Adrenal gland (tissue), 12 donors: Measurements from ENCODE around the gene SKOR1. TPM values are rescaled to one million over a fixed set of nuclear protein-coding genes. Genes with fewer than 3 reads are reported as not detected.

Source experiments
- DNase-seq, 7 donors: peaks; one replicate each; pipeline ENCODE4 v3.0.0-alpha.2; 2019 to 2020
- H3K27ac ChIP-seq, 5 donors: fragments of 200-600 bp; sonication (generic) in 4 of 5; 1 replicate in 3 of 5; 2 replicates in 2 of 5; pipeline versions ENCODE4 v1.5.1 to v1.8.0; 2016 to 2020; ENCODE audit warnings: mild to moderate bottlenecking in 1 of 5
- H3K27me3 ChIP-seq: fragments of 200-600 bp; 2 replicates; pipeline ENCODE4 v1.8.0; 2021
- H3K36me3 ChIP-seq, 2 donors: fragments of 200-600 bp; replicated peaks in 1 of 2; 1 replicate in 1 of 2; 2 replicates in 1 of 2; pipeline versions ENCODE4 v1.5.1 to v1.8.0; 2018 to 2022
- H3K4me1 ChIP-seq, 2 donors: fragments of 200-600 bp; replicated peaks in 1 of 2; 1 replicate in 1 of 2; 2 replicates in 1 of 2; pipeline versions ENCODE4 v1.5.1 to v1.8.0; 2018 to 2021
- H3K4me3 ChIP-seq, 4 donors: fragments of 200-600 bp; sonication (generic) in 3 of 4; one replicate each; pipeline ENCODE4 v1.5.1; 2016 to 2018
- H3K9me3 ChIP-seq, 3 donors: fragments of 200-600 bp; sonication (generic) in 1 of 3; replicated peaks in 1 of 3; 1 replicate in 2 of 3; 2 replicates in 1 of 3; pipeline versions ENCODE4 v1.5.1 to v1.8.0; 2016 to 2021
- POLR2A ChIP-seq, 2 donors: fragments of 450-650 bp; IDR thresholded peaks; one replicate each; pipeline ENCODE4 v1.6.1; 2017; ENCODE audit warnings: antibody characterized with exemption in 2 of 2, mild to moderate bottlenecking in 2 of 2, moderate library complexity in 1 of 2
- WGBS, 4 donors: extraction: QIAGEN DNeasy Blood & Tissue Kit in 2 of 4; methylation state at CpG; one replicate each; pipeline versions ENCODE4 v1.1.5 to v1.1.7; 2013 to 2017; 5-methylcytosine and 5-hydroxymethylcytosine counted together
- intact Hi-C, 2 donors: fragments of 100-400 bp; cut with DNase I; formaldehyde crosslinking; loops; one replicate each; pipeline versions ENCODE4 v1.14.1 to v1.15.0; 2022 to 2023
- polyA plus RNA-seq, 3 donors: library from polyadenylated mRNA; stranded (reverse); fragments of 200-250 nt in 2 of 3; fragments of 350-450 nt in 1 of 3; fragmentation: Illumina TruSeq in 1 of 3; extraction: RNeasy Lipid Tissue Mini Kit (QIAGEN cat#74804) in 1 of 3; gene quantifications; one replicate each; pipeline ENCODE4 v1.2.3, GENCODE V29; 2013 to 2014
- total RNA-seq, 9 donors: library from RNA; depleted of rRNA in 4 of 9; stranded (reverse); fragments of >200 nt in 4 of 9; fragments of 120-200 nt in 1 of 9; fragmentation: NEBNext Ultra II Directional in 1 of 9; extraction: Animal tissue kit (Norgen Biotek cat#: 25700) in 1 of 9; gene quantifications; one replicate each; pipeline versions ENCODE4 v1.1.0 to v1.2.4, GENCODE V29; 2013 to 2023
- TF ChIP-seq, protein P1 (sequence below), 6 experiments: fragments of 450-650 bp in 4 of 6; fragments of 200-600 bp in 2 of 6; sonication (generic) in 1 of 6; IDR thresholded peaks; 1 replicate in 5 of 6; 2 replicates in 1 of 6; pipeline versions ENCODE4 v1.5.1 to v1.8.0; 2016 to 2021; ENCODE audit warnings: antibody characterized with exemption in 6 of 6, mild to moderate bottlenecking in 2 of 6, moderate library complexity in 1 of 6
- donor health status: healthy with polysubstance abuse.
- donor health status: Bipolar disorder and iron deficiency.
- donor health status: DM: yes; HTN: yes; CAD: no.
- donor health status: DM: no; HTN: no; CAD: no.
- donor health status: DM: no; HTN: no; CAD: no.
- donor health status: DM: yes; HTN: yes; CAD: no.

SKOR1 gene
- total and polyA plus RNA-seq, 12 donors = 0.17 to 1.3 (median 0.53) TPM; not detected in 1

GRCh38 chr15:67781061-67781460 is 44.2 kb upstream of the SKOR1 start:
- no peak for DNase-seq
- no peaks in the 10 kb centered on the region for H3K36me3 ChIP-seq
- H3K9me3 ChIP-seq = no peaks in the 10 kb centered on the region
- intact Hi-C loops = no loop called here
- 90 to 96% (median 93%) methylated on average over 3 of the region's 3 CpGs for WGBS, 4 donors
- no peak overlapping the region for H3K27ac ChIP-seq
- no peaks in the 10 kb centered on the region for H3K4me1 ChIP-seq
- H3K4me3 ChIP-seq = no peak overlapping the region
- no peaks in the 10 kb centered on the region for H3K27me3 ChIP-seq
- TF ChIP-seq POLR2A (IDR thresholded peaks at IDR 0.05) = no peak
- TF ChIP-seq, protein P1, sequence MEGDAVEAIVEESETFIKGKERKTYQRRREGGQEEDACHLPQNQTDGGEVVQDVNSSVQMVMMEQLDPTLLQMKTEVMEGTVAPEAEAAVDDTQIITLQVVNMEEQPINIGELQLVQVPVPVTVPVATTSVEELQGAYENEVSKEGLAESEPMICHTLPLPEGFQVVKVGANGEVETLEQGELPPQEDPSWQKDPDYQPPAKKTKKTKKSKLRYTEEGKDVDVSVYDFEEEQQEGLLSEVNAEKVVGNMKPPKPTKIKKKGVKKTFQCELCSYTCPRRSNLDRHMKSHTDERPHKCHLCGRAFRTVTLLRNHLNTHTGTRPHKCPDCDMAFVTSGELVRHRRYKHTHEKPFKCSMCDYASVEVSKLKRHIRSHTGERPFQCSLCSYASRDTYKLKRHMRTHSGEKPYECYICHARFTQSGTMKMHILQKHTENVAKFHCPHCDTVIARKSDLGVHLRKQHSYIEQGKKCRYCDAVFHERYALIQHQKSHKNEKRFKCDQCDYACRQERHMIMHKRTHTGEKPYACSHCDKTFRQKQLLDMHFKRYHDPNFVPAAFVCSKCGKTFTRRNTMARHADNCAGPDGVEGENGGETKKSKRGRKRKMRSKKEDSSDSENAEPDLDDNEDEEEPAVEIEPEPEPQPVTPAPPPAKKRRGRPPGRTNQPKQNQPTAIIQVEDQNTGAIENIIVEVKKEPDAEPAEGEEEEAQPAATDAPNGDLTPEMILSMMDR (IDR thresholded peaks at IDR 0.05) = no peak

DNA sequence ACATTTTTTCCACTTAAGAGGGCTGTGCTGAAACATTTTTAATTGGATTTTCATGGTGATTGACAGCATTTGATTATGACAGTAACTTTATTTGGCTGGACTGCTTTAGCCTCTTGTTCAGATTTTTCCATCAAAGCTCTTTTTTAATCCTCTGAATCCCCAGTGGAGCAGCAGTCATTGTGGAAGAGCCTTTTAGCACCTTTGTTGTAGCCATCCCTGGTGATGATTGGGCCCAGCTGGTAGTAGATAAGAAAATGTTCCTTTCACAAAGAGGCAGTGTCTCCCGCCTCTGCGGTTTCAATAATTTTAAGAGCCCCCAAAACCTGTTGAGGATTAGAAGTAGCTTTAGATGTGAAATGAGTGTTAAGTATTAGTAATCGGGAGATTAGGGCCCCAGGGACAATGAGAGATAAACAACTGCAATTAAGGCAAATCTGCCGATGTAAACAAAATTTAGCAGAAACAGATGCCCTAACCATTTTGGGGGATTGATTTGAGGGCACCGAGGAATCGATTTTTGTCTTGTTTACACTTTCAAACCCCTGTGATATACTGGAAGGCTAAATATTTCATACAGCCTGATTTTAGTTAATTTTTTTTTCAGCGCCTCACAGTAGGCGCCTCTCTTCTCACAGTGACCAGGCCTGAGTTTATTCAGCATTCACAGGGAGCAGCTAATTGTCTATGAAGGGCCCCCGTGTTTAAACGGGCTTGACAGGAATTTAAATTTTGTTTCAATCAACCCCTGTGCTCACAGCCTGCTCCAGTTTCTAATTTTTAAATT is 43.2 kb upstream of the SKOR1 start:
- DNase-seq = no peak
- WGBS, 4 donors = 87 to 93% (median 87%) methylated on average over 10 of the region's 10 CpGs
- H3K27me3 ChIP-seq = no peaks in the 10 kb centered on the region
- H3K9me3 ChIP-seq = no peaks in the 10 kb centered on the region
- no peaks in the 10 kb centered on the region for H3K36me3 ChIP-seq
- intact Hi-C loops = no loop called here
- TF ChIP-seq, protein P1 (IDR thresholded peaks at IDR 0.05) = no peak
- TF ChIP-seq POLR2A (IDR thresholded peaks at IDR 0.05) = no peak
- no peaks in the 10 kb centered on the region for H3K4me1 ChIP-seq
- no peak overlapping the region for H3K27ac ChIP-seq
- H3K4me3 ChIP-seq = no peak overlapping the region

- Histone ChIP-seq H3K27ac (no peak overlapping the region), H3K27me3 (no peaks in the 10 kb centered on the region), H3K4me3 (no peak overlapping the region), H3K9me3 (no peaks in the 10 kb centered on the region), H3K36me3 (no peaks in the 10 kb centered on the region), H3K4me1 (no peaks in the 10 kb centered on the region)
- TF ChIP-seq, protein P1 (IDR thresholded peaks at IDR 0.05) = no peak
- intact Hi-C loops = no loop called here
- 81 to 93% (median 87%) methylated on average over 7 of the region's 7 CpGs for WGBS, 4 donors
- no peak for DNase-seq
Measured at GRCh38 chr15:67782691-67782991, 42.7 kb upstream of the SKOR1 start.

DNA sequence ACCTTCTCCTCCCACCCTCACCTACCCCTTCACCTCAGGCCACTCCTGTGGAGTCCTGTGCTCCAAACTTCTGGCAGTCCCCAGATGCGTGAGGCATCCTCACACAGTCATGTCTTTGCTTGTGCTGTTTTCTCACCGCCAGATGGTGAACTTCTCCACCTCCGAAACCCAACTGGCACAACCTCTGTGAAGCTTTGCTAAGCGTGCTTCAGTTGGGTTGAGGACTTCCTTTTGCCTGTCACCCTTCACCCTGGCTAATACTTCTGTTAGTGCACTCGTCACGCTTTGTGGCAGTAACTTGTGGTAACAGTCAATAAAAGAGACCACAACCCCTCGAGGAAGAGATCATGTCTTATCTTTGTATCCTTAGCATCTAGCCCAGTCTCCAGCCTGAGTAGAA is 42.0 kb upstream of the SKOR1 start:
- 79 to 89% (median 81%) methylated on average over 3 to 7 of the region's 7 CpGs for WGBS, 4 donors
- no peaks in the 10 kb centered on the region for H3K9me3 ChIP-seq
- no peak for DNase-seq
- no peaks in the 10 kb centered on the region for H3K4me1 ChIP-seq
- no peak overlapping the region for H3K27ac ChIP-seq
- H3K27me3 ChIP-seq = no peaks in the 10 kb centered on the region
- no peaks in the 10 kb centered on the region for H3K36me3 ChIP-seq
- TF ChIP-seq, protein P1 (IDR thresholded peaks at IDR 0.05) = no peak
- H3K4me3 ChIP-seq = no peak overlapping the region
- intact Hi-C loops = no loop called here
